Prostate gland (tissue), 2 donors: ENCODE results near the gene AIP.

Experiments
- POLR2A ChIP-seq: fragments of 450-650 bp; IDR thresholded peaks from one replicate; pipeline ENCODE4 v1.6.1; 2016; ENCODE audit warnings: antibody characterized with exemption, mild to moderate bottlenecking
- POLR2AphosphoS5 ChIP-seq: sonication (generic); formaldehyde crosslinking; IDR thresholded peaks from one replicate; pipeline ENCODE4 v1.6.1; 2017; ENCODE audit warnings: antibody characterized with exemption
- TF ChIP-seq, protein P1 (sequence below), 4 experiments: fragments of 200-600 bp in 2 of 4; fragments of 450-650 bp in 2 of 4; sonication (generic) in 2 of 4; IDR thresholded peaks; 1 replicate in 3 of 4; 2 replicates in 1 of 4; pipeline ENCODE4 v1.5.1; 2016 to 2019; ENCODE audit warnings: antibody characterized with exemption in 4 of 4, mild to moderate bottlenecking in 2 of 4, moderate library complexity in 2 of 4

DNA sequence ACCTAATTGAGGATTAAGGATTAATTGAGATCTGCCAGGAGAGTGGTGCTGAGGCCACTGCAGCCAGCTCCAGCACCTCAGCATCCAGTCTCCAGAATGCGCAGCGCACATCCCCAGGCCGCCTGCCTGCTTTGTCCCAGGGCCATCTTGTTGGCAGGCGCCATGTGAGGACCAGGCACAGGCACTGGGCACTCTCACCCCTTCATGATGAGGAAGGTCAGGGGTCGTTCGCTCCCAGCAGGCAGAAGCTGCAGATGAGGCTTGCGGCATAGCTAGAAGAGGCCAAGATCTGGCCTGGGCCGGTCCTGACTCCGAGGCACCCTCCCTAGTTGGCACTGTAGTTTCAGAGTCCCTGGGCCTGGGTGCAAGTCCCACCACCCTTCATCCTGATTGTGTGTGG, 34.0 kb downstream of the AIP start:
- TF ChIP-seq, protein P1, sequence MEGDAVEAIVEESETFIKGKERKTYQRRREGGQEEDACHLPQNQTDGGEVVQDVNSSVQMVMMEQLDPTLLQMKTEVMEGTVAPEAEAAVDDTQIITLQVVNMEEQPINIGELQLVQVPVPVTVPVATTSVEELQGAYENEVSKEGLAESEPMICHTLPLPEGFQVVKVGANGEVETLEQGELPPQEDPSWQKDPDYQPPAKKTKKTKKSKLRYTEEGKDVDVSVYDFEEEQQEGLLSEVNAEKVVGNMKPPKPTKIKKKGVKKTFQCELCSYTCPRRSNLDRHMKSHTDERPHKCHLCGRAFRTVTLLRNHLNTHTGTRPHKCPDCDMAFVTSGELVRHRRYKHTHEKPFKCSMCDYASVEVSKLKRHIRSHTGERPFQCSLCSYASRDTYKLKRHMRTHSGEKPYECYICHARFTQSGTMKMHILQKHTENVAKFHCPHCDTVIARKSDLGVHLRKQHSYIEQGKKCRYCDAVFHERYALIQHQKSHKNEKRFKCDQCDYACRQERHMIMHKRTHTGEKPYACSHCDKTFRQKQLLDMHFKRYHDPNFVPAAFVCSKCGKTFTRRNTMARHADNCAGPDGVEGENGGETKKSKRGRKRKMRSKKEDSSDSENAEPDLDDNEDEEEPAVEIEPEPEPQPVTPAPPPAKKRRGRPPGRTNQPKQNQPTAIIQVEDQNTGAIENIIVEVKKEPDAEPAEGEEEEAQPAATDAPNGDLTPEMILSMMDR (IDR thresholded peaks at IDR 0.05): no peak
- TF ChIP-seq POLR2AphosphoS5: no peak
- TF ChIP-seq POLR2A: no peak
